Left kidney (tissue), 1 donor: ENCODE data around the gene WASL. TPM values are rescaled to one million over a fixed set of nuclear protein-coding genes. Genes with fewer than 3 reads are reported as not detected.

Source experiments
- polyA plus RNA-seq: library from polyadenylated mRNA; unstranded; fragments of 120-200 nt; gene quantifications from one replicate; pipeline ENCODE4 v1.2.1, GENCODE V29; 2013; ENCODE audit not compliant: insufficient read length

Gene WASL
- polyA plus RNA-seq, 1 donor: 82.4 TPM

Other genes with a start within 250 kb of the WASL start
- 8.0 TPM for gene IQUB, start 214.4 kb downstream of the WASL start, polyA plus RNA-seq
- 228 TPM for gene NDUFA5, start 191.2 kb downstream of the WASL start, polyA plus RNA-seq
- 2.5 TPM for gene ASB15, start 147.2 kb downstream of the WASL start, polyA plus RNA-seq
- gene LMOD2, start 93.1 kb downstream of the WASL start, polyA plus RNA-seq: not detected
- gene HYAL4, start 96.2 kb upstream of the WASL start, polyA plus RNA-seq: 0.86 TPM
- 0.10 TPM for gene SPAM1, start 176.2 kb upstream of the WASL start, polyA plus RNA-seq